Measurements from ENCODE around the gene LMTK2.

Gene LMTK2

DNA sequence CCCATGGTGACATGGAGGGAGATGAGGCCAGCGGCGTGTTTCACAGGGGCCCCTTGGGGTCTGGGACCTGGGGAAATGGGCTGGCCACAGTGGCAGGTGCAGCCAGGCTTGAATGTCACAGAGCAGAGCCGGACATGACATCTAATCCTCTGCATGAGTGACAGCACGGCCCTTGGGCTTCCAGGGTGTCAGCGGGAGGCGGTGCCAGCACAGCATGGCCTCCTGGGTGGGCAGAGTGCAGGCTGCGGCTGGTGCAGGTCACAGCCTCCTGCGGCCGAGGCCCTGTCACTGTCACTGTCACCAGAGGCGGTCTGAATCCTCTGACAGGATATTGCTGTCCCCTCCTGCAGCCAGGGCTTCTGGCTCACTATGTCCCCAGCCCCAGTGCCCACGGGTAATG, 122.8 kb downstream of the LMTK2 start:
- no peak for DNase-seq (ENCODE audit: low read depth)
- no peak overlapping the region for H3K4me3 ChIP-seq (ENCODE audit: low read depth, low read length)
- TF ChIP-seq, protein P1, sequence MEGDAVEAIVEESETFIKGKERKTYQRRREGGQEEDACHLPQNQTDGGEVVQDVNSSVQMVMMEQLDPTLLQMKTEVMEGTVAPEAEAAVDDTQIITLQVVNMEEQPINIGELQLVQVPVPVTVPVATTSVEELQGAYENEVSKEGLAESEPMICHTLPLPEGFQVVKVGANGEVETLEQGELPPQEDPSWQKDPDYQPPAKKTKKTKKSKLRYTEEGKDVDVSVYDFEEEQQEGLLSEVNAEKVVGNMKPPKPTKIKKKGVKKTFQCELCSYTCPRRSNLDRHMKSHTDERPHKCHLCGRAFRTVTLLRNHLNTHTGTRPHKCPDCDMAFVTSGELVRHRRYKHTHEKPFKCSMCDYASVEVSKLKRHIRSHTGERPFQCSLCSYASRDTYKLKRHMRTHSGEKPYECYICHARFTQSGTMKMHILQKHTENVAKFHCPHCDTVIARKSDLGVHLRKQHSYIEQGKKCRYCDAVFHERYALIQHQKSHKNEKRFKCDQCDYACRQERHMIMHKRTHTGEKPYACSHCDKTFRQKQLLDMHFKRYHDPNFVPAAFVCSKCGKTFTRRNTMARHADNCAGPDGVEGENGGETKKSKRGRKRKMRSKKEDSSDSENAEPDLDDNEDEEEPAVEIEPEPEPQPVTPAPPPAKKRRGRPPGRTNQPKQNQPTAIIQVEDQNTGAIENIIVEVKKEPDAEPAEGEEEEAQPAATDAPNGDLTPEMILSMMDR (IDR thresholded peaks at IDR 0.05; ENCODE audit: low read depth, low read length, missing control alignments) = no peak

DNA sequence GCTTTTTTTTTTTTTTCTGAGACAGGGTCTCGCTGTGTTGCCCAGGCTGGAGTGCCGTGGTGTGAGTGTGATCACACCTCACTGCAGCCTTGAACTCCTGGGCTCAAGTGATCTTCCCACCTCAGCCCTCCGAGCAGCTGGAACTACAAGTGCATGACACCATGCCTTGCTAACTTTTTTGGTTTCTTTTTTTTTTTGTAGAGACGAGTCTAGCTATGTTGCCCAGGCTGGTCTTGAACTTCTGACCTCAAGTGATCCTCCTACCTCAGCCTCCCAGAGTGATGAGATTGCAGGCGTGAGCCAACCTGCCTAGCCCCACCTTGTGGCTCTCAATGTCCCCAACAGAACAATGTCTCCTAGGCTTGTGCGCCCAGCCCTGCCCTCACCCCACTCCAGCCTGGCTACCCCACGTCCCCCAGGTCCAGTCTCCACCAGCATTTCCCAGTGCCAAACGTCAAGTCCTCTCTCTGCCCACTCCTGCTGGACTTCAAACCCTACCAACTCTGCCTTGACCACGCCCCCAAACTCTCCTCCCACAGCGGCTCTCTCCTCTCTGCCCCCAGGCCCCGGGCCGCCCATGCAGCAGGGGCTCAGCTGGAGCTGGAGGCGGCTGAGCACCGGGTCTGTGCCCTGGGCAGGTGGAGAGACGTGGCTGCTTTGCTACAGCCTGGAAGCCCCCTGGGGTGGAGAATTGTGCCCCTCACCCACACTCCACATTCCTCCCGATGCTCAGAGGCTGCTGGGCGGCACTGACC, 123.5 kb downstream of the LMTK2 start:
- TF ChIP-seq, protein P1 (IDR thresholded peaks at IDR 0.05; ENCODE audit: low read depth, low read length, missing control alignments) = no peak
- H3K4me3 ChIP-seq (ENCODE audit: low read depth, low read length) = no peak overlapping the region
- DNase-seq (ENCODE audit: low read depth) = no peak

DNA sequence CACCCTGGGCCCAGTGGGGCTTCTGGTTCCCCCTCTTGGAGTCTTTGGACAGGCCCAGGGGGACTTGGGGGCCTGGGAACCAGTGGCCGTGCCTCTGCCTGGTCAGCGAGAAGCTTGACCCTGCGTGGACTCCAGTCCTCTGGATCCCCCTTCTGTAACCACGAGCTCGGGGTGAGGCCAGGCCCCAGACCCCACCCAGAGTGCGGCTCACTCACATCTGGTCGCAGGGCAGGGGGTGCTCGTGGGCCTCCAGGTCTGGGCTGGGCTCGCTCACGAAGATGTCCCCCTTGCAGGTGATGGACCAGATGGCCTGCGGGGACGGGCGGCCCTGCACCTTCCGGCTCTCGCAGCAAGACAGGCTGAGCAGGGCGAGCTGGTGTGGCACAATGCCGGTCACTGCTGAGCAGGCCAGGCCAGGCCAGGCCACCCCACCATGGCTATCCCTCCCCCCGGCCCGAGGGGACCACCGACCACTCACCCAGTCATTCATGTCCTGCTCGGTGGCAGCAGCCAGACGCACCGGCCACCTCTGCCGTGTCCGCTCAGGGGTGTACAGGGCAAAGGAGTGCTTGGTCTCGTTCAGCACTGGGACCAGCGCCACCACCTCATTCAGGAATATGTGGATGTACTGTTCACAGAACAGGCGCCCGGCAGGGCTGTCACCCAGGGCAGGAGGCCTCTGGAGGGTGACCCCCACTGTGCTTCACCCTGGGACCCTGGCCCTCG, 124.2 kb downstream of the LMTK2 start:
- no peak for DNase-seq (ENCODE audit: low read depth)
- H3K4me3 ChIP-seq (ENCODE audit: low read depth, low read length) = no peak overlapping the region
- TF ChIP-seq, protein P1 (IDR thresholded peaks at IDR 0.05; ENCODE audit: low read depth, low read length, missing control alignments) = no peak

DNA sequence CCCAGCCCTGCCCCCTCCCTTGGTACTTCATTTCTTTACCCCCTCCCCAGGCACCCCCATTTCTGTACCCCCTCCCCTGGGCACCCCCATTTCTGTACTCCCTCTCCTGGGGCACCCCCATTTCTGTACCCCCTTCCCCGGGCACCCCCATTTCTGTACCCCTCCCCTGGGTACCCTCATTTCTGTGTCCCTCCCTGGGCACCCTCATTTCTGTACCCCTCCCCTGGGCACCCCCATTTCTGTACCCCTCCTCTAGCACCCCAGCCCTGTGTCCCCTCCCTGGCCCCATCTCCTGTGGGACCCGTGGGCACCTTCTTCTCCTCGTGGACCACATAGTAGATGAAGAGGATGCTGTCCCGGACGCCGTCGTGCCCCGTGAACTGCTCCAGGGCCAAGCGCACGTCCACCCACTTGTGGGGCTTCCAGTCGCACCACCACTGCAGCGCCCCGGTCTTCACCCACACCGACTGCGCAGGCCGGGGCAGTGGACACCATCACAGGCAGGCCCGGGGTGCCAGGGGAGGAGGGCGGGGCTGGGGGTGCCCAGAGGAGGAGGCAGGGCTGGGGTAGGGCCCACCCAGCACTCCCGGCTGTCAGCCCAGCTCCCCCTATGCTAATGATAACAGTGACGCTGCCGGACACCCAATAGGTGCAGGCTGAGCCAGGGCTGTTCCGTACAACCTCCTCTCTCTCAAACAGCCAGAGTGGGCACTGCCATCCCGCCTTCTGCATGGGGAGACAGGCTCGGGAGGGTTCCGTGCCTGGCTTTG, 125.0 kb downstream of the LMTK2 start:
- no peak overlapping the region for H3K4me3 ChIP-seq (ENCODE audit: low read depth, low read length)
- DNase-seq (ENCODE audit: low read depth) = no peak
- TF ChIP-seq, protein P1 (IDR thresholded peaks at IDR 0.05; ENCODE audit: low read depth, low read length, missing control alignments) = no peak

DNA sequence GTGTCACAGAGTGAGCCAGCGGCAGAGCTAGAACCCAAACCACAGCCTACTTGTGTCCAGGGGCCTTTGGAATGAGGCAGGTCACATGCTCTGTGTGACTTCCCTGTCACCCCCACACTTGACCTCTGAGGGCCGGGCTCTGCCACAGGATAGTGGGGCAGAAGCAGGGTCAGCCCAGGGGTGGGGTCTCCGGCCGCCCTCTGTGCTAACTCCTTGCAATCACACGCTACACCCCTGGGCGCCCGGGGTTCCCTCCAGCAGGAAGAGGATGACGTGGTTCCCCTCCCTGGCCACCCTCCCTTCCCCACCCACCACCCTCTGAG, 125.6 kb downstream of the LMTK2 start:
- TF ChIP-seq, protein P1 (IDR thresholded peaks at IDR 0.05; ENCODE audit: low read depth, low read length, missing control alignments) = no peak
- no peak overlapping the region for H3K4me3 ChIP-seq (ENCODE audit: low read depth, low read length)
- DNase-seq (ENCODE audit: low read depth) = no peak

DNA sequence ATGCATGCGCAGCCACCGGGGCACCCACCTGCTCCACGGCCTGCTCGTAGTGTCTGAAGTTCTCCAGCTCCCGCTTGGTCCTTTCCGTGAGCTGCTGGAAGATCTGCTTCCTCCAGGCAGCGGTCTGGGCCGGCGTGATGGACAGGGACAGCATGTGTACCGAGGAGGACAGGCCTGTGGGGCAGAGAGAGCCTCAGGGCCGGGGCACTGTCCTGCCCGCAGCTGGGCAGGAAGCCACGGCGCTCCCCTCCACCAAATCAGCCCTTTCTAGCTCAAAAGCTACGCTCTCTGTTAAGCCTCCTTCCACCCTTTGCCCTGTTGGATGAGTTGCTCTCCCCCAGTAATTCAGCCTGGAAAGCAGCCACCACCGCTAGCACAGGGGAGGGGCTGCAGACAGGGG, 126.1 kb downstream of the LMTK2 start:
- no peak for DNase-seq (ENCODE audit: low read depth)
- TF ChIP-seq, protein P1 (IDR thresholded peaks at IDR 0.05; ENCODE audit: low read depth, low read length, missing control alignments) = no peak

More for the DNA sequence above, 126.1 kb downstream of the LMTK2 start:
- no peak overlapping the region for H3K4me3 ChIP-seq (ENCODE audit: low read depth, low read length)
